ENCODE data around the gene STK39. TPM values are rescaled to one million over a fixed set of nuclear protein-coding genes. Genes with fewer than 3 reads are reported as not detected.

Gene STK39
- total and polyA plus RNA-seq, 9 of the 15 experiments (the other 6 are each of a cell fraction or from before 2014, with no cell fraction given) = 0.19 to 0.76 (median 0.51) TPM

DNA sequence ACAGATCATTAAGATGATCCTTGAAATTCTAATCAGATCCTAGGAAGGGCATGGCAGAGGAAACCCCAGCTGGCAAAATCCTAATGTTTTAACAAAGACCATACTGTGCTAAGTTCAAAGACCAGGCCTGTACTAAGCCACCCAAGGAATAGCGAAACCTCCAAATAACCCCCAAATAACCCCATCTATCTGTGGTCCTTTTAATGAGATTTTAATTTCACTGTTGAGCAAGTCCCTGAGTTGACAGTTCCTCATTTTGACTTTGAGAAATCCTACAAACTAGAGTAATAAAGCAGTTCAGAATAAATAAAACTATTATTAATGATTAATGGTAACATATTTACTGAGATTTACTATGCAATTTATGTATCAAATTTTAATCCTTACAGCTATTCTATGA lies 259.8 kb downstream of the STK39 start:
- FAIRE-seq (no peak), DNase-seq (ENCODE audit: extremely low read depth in 1 of 4, low spot score in 3 of 4) (no peak), ATAC-seq (no peak)
- no peaks in the 10 kb centered on the region for H3K4me1 ChIP-seq (replicated peaks in 1 of 2; ENCODE audit: control insufficient read depth in 2 of 2, insufficient read depth in 2 of 2, low read length in 2 of 2)
- intact Hi-C loops (cut with micrococcal nuclease) (no loop called here), in situ Hi-C loops (cut with MboI) (no loop called here)
- BruUV-seq (replicated peaks) = no TSS peak
- H3K27me3 ChIP-seq (ENCODE audit: control insufficient read depth in 2 of 2, insufficient read depth in 2 of 2, low read length in 2 of 2) = peaks cover 4 to 6% of the 10 kb centered on the region in 2 experiments; a peak in 3 of 5 replicates
- no peaks in the 10 kb centered on the region for H3K79me2 ChIP-seq (ENCODE audit: control insufficient read depth, insufficient read depth, low read length)
- POLR2A ChIA-PET = no interaction called here
- H2AFZ ChIP-seq (ENCODE audit: low read depth, low read length) = no peak overlapping the region
- no peaks in the 10 kb centered on the region for H3K9me1 ChIP-seq (ENCODE audit: control insufficient read depth, insufficient read depth, low read length)
- H3K9ac ChIP-seq (ENCODE audit: insufficient read depth in 1 of 2, low read depth in 2 of 2, low read length in 2 of 2) = no peak overlapping the region
- no peaks in the 10 kb centered on the region for H3K36me3 ChIP-seq (ENCODE audit: control insufficient read depth, insufficient read depth, low read length)
- whole genome bisulfite sequencing (ENCODE audit: insufficient coverage, low coverage, missing lambda C conversion rate) = 5% methylated on average over 1 of the region's 1 CpG
- CTCF ChIA-PET (ENCODE audit: low intra/inter-chr PET ratio) = interaction anchor here (0.6 kb wide), 1 partner anchor 61 kb away, joined by 4 read pairs; no protein-coding TSS in a partner anchor
- no peak overlapping the region for H3K4me3 ChIP-seq
- H3K9me3 ChIP-seq (replicated peaks; ENCODE audit: control insufficient read depth, insufficient read depth, low read depth, low read length) = no peaks in the 10 kb centered on the region
- H3K4me2 ChIP-seq (ENCODE audit: insufficient read depth, low read length) = no peak overlapping the region
- TF ChIP-seq, protein P1, sequence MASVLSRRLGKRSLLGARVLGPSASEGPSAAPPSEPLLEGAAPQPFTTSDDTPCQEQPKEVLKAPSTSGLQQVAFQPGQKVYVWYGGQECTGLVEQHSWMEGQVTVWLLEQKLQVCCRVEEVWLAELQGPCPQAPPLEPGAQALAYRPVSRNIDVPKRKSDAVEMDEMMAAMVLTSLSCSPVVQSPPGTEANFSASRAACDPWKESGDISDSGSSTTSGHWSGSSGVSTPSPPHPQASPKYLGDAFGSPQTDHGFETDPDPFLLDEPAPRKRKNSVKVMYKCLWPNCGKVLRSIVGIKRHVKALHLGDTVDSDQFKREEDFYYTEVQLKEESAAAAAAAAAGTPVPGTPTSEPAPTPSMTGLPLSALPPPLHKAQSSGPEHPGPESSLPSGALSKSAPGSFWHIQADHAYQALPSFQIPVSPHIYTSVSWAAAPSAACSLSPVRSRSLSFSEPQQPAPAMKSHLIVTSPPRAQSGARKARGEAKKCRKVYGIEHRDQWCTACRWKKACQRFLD (CRISPR knock-in tag; IDR thresholded peaks at IDR 0.05) = no peak
- TF ChIP-seq HDGF (IDR thresholded peaks at IDR 0.05) (no peak), HDAC2 (IDR thresholded peaks at IDR 0.05) (no peak), IFI16 (CRISPR knock-in tag; IDR thresholded peaks at IDR 0.05) (no peak), ZBED1 (IDR thresholded peaks at IDR 0.05) (no peak), ZNF133 (CRISPR knock-in tag; IDR thresholded peaks at IDR 0.05) (no peak), GTF2E2 (tag; IDR thresholded peaks at IDR 0.05) (no peak), HDAC1 (IDR thresholded peaks at IDR 0.05) (no peak), ETV6 (IDR thresholded peaks at IDR 0.05; ENCODE audit: borderline replicate concordance in 1 of 2, low read depth in 2 of 2, low read length in 1 of 2) (no peak), ETV6 (CRISPR knock-in tag; IDR thresholded peaks at IDR 0.05; ENCODE audit: borderline replicate concordance) (no peak), RFX7 (CRISPR knock-in tag; IDR thresholded peaks at IDR 0.05) (no peak), BMI1 (IDR thresholded peaks at IDR 0.05; ENCODE audit: low read length) (no peak), KDM1A (IDR thresholded peaks at IDR 0.05) (no peak), ZNF12 (CRISPR knock-in tag; IDR thresholded peaks at IDR 0.05) (no peak)
- TF ChIP-seq, protein P2, sequence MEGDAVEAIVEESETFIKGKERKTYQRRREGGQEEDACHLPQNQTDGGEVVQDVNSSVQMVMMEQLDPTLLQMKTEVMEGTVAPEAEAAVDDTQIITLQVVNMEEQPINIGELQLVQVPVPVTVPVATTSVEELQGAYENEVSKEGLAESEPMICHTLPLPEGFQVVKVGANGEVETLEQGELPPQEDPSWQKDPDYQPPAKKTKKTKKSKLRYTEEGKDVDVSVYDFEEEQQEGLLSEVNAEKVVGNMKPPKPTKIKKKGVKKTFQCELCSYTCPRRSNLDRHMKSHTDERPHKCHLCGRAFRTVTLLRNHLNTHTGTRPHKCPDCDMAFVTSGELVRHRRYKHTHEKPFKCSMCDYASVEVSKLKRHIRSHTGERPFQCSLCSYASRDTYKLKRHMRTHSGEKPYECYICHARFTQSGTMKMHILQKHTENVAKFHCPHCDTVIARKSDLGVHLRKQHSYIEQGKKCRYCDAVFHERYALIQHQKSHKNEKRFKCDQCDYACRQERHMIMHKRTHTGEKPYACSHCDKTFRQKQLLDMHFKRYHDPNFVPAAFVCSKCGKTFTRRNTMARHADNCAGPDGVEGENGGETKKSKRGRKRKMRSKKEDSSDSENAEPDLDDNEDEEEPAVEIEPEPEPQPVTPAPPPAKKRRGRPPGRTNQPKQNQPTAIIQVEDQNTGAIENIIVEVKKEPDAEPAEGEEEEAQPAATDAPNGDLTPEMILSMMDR (IDR thresholded peaks at IDR 0.05 in 2 of 3, conservative IDR thresholded peaks at IDR 0.05 in 1 of 3; ENCODE audit: insufficient read depth in 2 of 3, low read depth in 1 of 3, low read length in 3 of 3) = no peak
- TF ChIP-seq, protein P3, sequence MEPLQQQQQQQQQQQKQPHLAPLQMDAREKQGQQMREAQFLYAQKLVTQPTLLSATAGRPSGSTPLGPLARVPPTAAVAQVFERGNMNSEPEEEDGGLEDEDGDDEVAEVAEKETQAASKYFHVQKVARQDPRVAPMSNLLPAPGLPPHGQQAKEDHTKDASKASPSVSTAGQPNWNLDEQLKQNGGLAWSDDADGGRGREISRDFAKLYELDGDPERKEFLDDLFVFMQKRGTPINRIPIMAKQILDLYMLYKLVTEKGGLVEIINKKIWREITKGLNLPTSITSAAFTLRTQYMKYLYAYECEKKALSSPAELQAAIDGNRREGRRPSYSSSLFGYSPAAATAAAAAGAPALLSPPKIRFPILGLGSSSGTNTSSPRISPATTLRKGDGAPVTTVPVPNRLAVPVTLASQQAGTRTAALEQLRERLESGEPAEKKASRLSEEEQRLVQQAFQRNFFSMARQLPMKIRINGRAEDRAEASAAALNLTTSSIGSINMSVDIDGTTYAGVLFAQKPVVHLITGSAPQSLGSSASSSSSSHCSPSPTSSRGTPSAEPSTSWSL (CRISPR knock-in tag; IDR thresholded peaks at IDR 0.05; ENCODE audit: borderline replicate concordance) = no peak
- no peaks in the 10 kb centered on the region for H4K20me1 ChIP-seq (replicated peaks; ENCODE audit: control insufficient read depth, insufficient read depth, low read length)
- no peak overlapping the region for H3K27ac ChIP-seq (ENCODE audit: extremely low read depth, low read depth, low read length)

Measured in K562 (cell line).